ENCODE measurements around the gene PLOD1.

GRCh38 chr1:11967028-11967547, 32.6 kb downstream of the PLOD1 start:
- TF ChIP-seq CTCF (IDR thresholded peaks at IDR 0.05) (peak; percentile 47), CBX8 (IDR thresholded peaks at IDR 0.05) (no peak), REST (IDR thresholded peaks at IDR 0.05) (no peak), EHF (CRISPR knock-in tag; IDR thresholded peaks at IDR 0.05) (no peak), USF2 (IDR thresholded peaks at IDR 0.05) (no peak), POLR2A (IDR thresholded peaks at IDR 0.05; ENCODE audit: low read length) (no peak), BHLHE40 (IDR thresholded peaks at IDR 0.05; ENCODE audit: low read depth, low read length) (no peak), CEBPB (IDR thresholded peaks at IDR 0.05) (peak in 1 of 2 experiments; percentile 30; a peak in 1 of 4 replicates), EP300 (IDR thresholded peaks at IDR 0.05) (no peak)

Measured in A549 (cell line).